ENCODE results near the gene PGM2L1.
"Not testable (repeated sequence)": the region's sequence is repeated elsewhere in the genome, so short reads cannot be mapped to it uniquely, and the experiment has no call there.

Gene PGM2L1

GRCh38 chr11:74398244-74399159 is at the start of gene PGM2L1:
PGM2L1 (minus strand) TSS chr11:74398433; CDS start chr11:74398161, 272 bp downstream.
- peak; percentile 91 for DNase-seq (ENCODE audit: low spot score)

- DNase-seq (ENCODE audit: low spot score): no peak
These were observed 49.5 kb upstream of the PGM2L1 start for GRCh38 chr11:74447720-74448119.

GRCh38 chr11:74446532-74446938 is 48.3 kb upstream of the PGM2L1 start:
- DNase-seq (ENCODE audit: low spot score): no peak

GRCh38 chr11:74444173-74444826 is 46.1 kb upstream of the PGM2L1 start:
- DNase-seq (ENCODE audit: low spot score): no peak

DNA sequence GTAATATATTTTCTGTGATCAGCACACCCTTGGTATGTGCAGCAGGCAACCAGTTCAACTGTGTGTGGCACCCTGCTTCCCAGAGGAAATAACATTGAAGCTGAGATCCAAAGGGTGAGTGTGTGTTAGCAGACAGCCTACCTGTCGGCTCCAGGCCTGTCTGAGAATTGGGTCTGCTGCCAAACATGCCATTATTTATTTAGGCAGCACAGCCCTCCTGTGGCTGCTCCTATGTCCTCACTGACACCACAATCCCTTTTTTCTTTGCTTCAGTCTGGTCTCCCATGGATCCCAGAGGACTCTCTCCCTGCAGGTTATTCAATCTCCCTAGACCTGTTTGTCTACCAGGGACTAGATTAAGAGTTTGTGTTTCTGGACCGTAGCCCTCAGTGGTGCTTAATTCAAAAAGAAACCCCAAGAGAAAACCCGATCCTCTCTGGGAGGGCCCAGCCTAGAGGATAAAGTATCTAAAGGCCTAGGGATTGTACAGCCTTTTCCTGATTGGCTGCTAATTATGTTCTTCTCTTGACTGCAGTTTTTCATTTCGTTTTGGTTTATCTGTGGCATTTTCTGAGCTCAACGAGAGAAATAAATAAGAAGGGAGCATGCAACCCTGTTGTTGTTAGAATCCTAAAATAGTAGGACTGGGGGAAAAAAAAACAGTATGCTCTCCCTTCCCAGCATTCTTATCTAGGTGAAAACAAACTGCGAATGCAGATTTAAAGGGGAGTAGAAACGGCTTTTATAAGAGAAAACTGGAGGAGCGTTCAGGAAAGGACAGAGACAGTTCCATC is 45.0 kb upstream of the PGM2L1 start:
- DNase-seq (ENCODE audit: low spot score): no peak

DNA sequence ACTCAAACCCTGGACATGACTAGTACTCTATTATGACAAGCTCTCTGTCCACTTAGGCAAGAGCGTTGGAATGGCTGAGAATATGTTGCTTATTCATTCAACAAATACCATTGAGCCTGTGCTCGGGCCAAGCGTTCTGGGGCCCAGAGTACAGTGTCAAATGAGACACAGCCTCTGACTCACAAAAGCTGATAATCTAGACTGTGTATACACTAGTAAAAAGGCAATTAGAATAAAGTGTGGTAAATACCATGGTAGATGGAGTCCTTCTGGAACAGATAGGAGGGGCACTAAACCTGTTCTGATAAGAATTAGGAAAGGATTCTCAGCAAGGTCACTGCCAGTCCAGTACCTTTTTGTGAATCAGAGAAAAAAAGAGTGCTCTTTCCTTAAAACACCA is 44.4 kb upstream of the PGM2L1 start:
- no peak for DNase-seq (ENCODE audit: low spot score)

- DNase-seq (ENCODE audit: low spot score): no peak
These were observed 40.4 kb upstream of the PGM2L1 start for GRCh38 chr11:74438681-74439080.

- DNase-seq (ENCODE audit: low spot score): no peak
These were observed 39.3 kb upstream of the PGM2L1 start for GRCh38 chr11:74437441-74438042.

GRCh38 chr11:74434528-74434927 is 36.3 kb upstream of the PGM2L1 start:
- DNase-seq (ENCODE audit: low spot score): no peak

- no peak for DNase-seq (ENCODE audit: low spot score)
These were observed 31.0 kb upstream of the PGM2L1 start for GRCh38 chr11:74429205-74429604.

- DNase-seq (ENCODE audit: low spot score): no peak
These were observed 29.2 kb upstream of the PGM2L1 start for GRCh38 chr11:74427384-74427886.

DNA sequence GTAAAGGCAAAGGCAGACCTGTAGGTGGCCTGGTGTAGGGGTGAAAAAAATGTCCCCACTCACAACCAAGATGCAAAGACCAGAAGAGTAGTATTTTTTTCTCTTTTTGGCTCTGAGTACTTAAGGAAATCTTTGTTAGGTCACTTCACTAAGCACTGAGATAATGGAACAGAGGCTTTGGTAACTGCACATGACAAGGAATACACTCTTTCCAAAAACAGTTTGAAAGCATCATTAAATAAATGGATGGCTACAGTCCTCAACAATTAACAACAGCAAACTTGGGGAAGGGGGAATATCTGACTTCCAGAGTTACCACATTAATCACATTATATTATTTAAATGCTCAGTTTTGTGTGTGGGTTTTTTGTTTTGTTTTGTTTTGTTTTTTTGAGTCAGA is 26.9 kb upstream of the PGM2L1 start:
- no peak for DNase-seq (ENCODE audit: low spot score)

DNA sequence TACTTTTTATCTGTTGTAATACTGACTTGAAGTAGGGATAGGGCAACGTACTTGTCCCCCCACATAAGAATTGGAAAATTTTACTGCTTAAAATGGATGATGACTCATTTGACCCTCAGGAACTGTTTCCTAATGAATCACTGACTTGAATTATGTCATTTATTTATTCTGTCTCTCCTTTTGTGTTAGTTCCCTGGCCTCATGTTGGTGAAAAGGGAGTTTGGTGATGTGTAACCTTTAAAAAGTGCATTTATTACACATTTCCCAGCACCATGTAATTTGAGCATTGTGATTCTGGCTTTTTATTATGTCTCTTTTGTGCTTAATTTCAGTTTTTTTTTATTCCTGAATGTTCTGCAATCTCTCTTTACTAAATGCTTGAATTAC is 20.3 kb upstream of the PGM2L1 start:
- peak; percentile 44 for DNase-seq (ENCODE audit: low spot score)

DNA sequence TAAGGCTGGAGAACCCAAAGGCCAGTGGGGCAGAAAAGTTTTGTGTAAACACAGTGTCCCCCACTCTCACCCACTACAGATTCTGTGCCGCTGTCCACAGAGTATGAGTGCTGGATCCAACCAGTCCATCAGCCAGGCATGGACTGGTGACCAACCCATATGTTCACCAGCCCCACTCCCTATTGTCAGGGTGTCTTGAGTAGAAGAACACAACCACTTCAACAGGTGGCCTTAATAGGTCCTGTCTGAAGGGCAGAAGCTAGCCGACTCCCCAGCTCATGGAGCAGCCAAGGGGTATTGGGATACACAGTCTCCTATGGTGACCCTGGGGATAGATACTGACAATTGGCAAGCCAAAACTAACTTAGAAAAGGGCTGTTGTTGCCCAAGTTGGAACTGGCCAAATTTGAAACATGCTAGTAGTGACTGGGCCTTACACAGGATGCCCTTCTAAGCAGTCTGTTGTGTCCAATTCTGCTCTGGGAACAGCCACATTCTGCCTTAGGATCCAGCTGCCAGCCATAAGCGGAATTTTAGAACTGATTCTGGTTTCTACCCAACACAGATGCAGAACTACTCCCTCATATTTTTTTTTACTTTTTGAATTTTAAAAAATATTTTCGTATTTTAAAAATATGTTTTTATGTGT is 19.8 kb upstream of the PGM2L1 start:
- DNase-seq (ENCODE audit: low spot score): no peak

GRCh38 chr11:74417379-74417804 is 19.2 kb upstream of the PGM2L1 start:
- DNase-seq (ENCODE audit: low spot score): no peak

- not testable (repeated sequence) for DNase-seq (ENCODE audit: low spot score)
These were observed 18.7 kb upstream of the PGM2L1 start for GRCh38 chr11:74416974-74417373.

DNA sequence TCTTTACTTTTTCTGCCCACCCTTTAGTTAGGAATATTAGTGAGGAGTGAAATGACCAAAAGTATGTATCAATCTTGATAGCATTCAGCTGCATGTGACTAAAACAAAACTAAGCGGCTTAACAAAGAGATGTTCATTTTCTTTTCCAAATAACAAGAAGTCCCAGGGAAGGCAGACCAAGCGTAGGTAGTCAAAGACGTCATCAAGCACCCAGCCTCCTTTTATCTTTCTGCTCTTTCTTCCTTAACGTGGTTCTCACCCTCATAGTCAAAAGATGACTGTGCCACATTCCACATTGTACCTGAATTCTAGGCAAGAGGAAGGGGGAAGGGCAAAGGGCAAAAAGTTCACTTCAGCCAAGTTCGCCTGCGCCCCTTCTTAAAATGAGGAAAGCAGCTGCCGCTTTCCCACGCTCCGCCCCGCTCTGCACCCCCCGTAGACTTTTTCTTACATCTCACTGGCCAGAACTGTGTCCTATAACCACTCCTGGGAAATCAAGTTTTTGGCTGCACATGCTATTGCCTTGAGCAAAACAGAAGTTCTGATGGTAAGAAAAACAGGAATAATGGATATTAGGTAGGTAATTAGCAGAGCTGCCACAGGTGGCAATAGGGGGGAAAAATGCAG is 14.6 kb upstream of the PGM2L1 start:
- DNase-seq (ENCODE audit: low spot score): no peak

GRCh38 chr11:74412321-74412720 is 14.1 kb upstream of the PGM2L1 start:
- DNase-seq (ENCODE audit: low spot score): no peak

DNA sequence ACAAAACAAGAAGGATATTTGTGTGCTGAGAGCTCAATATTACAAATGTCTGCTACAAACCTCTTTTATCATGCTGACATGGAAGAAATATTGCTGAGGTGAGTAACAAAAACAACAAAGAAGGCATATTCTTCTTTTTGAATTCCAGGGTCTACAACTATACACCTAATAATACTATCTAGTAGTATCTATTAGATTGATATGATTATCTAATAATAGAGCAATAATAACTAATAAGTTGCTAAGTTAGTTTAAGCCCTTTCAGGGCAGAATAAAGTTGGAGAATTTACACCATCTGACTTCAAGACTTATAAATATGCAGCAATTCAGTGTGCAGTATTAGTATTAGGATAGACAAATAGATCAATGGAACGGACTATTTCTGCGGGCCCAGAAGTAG is 11.4 kb upstream of the PGM2L1 start:
- no peak for DNase-seq (ENCODE audit: low spot score)

DNA sequence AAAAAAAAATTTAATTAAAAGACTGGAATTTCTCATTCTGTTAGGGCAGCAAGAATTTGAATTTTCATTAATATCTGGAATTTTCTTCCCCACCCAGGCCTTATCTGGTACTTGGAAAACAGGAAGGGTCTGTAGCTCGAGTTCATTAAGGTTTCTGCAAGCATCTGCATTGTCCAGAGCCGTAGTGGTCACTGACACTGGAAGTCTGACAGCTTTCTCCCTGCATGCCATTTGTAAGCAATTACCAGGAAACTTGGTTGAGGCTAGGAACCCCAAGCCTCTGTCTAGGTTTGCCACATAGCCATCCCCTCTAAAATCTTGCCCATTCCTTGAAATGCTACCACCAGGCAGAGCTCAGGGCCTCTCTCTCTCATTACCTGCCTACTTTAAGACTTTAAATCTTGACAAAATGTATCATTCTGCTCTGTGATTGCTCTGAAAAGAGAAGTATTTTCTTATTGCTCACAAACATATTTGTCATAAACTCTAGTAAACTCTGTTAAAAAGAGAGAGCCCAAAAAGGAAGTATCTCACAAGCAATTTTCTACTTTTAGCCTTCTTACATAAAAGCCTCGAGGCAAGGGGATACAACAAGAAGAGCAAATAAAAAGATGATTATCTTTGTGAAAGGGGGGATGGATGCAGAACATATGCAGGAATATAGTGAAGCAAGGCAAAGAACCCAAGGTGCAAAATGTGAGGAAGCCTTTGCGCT is 5.5 kb upstream of the PGM2L1 start:
- no peak for DNase-seq (ENCODE audit: low spot score)

All from hepatic stellate cell (primary cell).